Measurements from ENCODE around the gene PDZD2. TPM values are rescaled to one million over a fixed set of nuclear protein-coding genes. Genes with fewer than 3 reads are reported as not detected.

The PDZD2 gene
- total RNA-seq, 1 experiment from 2014 or later: not detected

GRCh38 chr5:32023816-32024215 is 384.9 kb downstream of the PDZD2 start:
- Histone ChIP-seq H3K4me1 (replicated peaks; ENCODE audit: insufficient read depth) (no peaks in the 10 kb centered on the region), H3K4me3 (no peak overlapping the region), H3K79me2 (ENCODE audit: low read depth) (no peaks in the 10 kb centered on the region), H3K9me3 (ENCODE audit: insufficient read depth, low read depth) (no peaks in the 10 kb centered on the region), H3K9me2 (ENCODE audit: insufficient read depth) (no peaks in the 10 kb centered on the region), H4K20me1 (ENCODE audit: insufficient read depth) (no peaks in the 10 kb centered on the region), H2AFZ (no peak overlapping the region), H3F3A (ENCODE audit: insufficient read depth, low read depth) (no peaks in the 10 kb centered on the region), H3K27me3 (ENCODE audit: insufficient read depth, low read depth) (peaks cover 82% of the 10 kb centered on the region), H3K36me3 (ENCODE audit: low read depth) (no peaks in the 10 kb centered on the region), H3K27ac (no peak overlapping the region), H3K4me2 (no peak overlapping the region)
- BruUV-seq (replicated peaks): no TSS peak
- intact Hi-C loops (cut with micrococcal nuclease; ENCODE audit: unreplicated experiment): no loop called here
- TF ChIP-seq EZH2 (IDR thresholded peaks at IDR 0.05; ENCODE audit: low read depth): no peak
- TF ChIP-seq CTCF (conservative IDR thresholded peaks at IDR 0.05): no peak
- DNase-seq: no peak
- CTCF ChIA-PET: no interaction called here
- POLR2A ChIA-PET (ENCODE audit: unreplicated experiment): no interaction called here

- TF ChIP-seq CTCF (conservative IDR thresholded peaks at IDR 0.05) (no peak), EZH2 (IDR thresholded peaks at IDR 0.05; ENCODE audit: low read depth) (no peak)
- H4K20me1 ChIP-seq (ENCODE audit: insufficient read depth): no peaks in the 10 kb centered on the region
- no peak overlapping the region for H3K4me2 ChIP-seq
- no peak overlapping the region for H3K4me3 ChIP-seq
- intact Hi-C loops (cut with micrococcal nuclease; ENCODE audit: unreplicated experiment): no loop called here
- H3K27ac ChIP-seq: no peak overlapping the region
- no peaks in the 10 kb centered on the region for H3K9me2 ChIP-seq (ENCODE audit: insufficient read depth)
- peaks cover 82% of the 10 kb centered on the region for H3K27me3 ChIP-seq (ENCODE audit: insufficient read depth, low read depth)
- no peaks in the 10 kb centered on the region for H3K9me3 ChIP-seq (ENCODE audit: insufficient read depth, low read depth)
- POLR2A ChIA-PET (ENCODE audit: unreplicated experiment): no interaction called here
- no peaks in the 10 kb centered on the region for H3K4me1 ChIP-seq (replicated peaks; ENCODE audit: insufficient read depth)
- CTCF ChIA-PET: no interaction called here
- DNase-seq: no peak
- H3F3A ChIP-seq (ENCODE audit: insufficient read depth, low read depth): no peaks in the 10 kb centered on the region
- BruUV-seq (replicated peaks): no TSS peak
- no peak overlapping the region for H2AFZ ChIP-seq
- no peaks in the 10 kb centered on the region for H3K79me2 ChIP-seq (ENCODE audit: low read depth)
- H3K36me3 ChIP-seq (ENCODE audit: low read depth): no peaks in the 10 kb centered on the region
Measured at GRCh38 chr5:32024751-32025150, 385.8 kb downstream of the PDZD2 start.

- intact Hi-C loops (cut with micrococcal nuclease; ENCODE audit: unreplicated experiment): no loop called here
- no peaks in the 10 kb centered on the region for H3K4me1 ChIP-seq (replicated peaks; ENCODE audit: insufficient read depth)
Measured at GRCh38 chr5:32027093-32027716, 388.3 kb downstream of the PDZD2 start.

More at GRCh38 chr5:32027093-32027716, 388.3 kb downstream of the PDZD2 start:
- Histone ChIP-seq H3K4me3 (no peak overlapping the region), H3K9me3 (ENCODE audit: insufficient read depth, low read depth) (no peaks in the 10 kb centered on the region), H3K27ac (no peak overlapping the region), H3K79me2 (ENCODE audit: low read depth) (no peaks in the 10 kb centered on the region), H3K36me3 (ENCODE audit: low read depth) (no peaks in the 10 kb centered on the region), H3K4me2 (no peak overlapping the region), H3K27me3 (ENCODE audit: insufficient read depth, low read depth) (peaks cover 88% of the 10 kb centered on the region), H3K9me2 (ENCODE audit: insufficient read depth) (no peaks in the 10 kb centered on the region), H2AFZ (no peak overlapping the region), H4K20me1 (ENCODE audit: insufficient read depth) (no peaks in the 10 kb centered on the region), H3F3A (ENCODE audit: insufficient read depth, low read depth) (no peaks in the 10 kb centered on the region)
- BruUV-seq (replicated peaks): no TSS peak
- POLR2A ChIA-PET (ENCODE audit: unreplicated experiment): no interaction called here
- CTCF ChIA-PET: interaction anchor here (0.7 kb wide), 1 partner anchor 338 kb away, joined by 7 read pairs; no protein-coding TSS in a partner anchor
- no peak for DNase-seq
- TF ChIP-seq CTCF (conservative IDR thresholded peaks at IDR 0.05) (no peak), EZH2 (IDR thresholded peaks at IDR 0.05; ENCODE audit: low read depth) (no peak)

Data from PC-9 (cell line).